Measurements from ENCODE around the gene DUSP28. TPM values are rescaled to one million over a fixed set of nuclear protein-coding genes. Genes with fewer than 3 reads are reported as not detected.

Gene DUSP28
- total and polyA plus RNA-seq, 10 of the 15 experiments (the other 5 are each of a cell fraction or from before 2014, with no cell fraction given): 2.5 to 12.5 (median 6.4) TPM

- Histone ChIP-seq H3K79me2 (ENCODE audit: control insufficient read depth, insufficient read depth, low read length) (no peaks in the 10 kb centered on the region), H3K4me1 (ENCODE audit: control insufficient read depth, insufficient read depth, low read length) (no peaks in the 10 kb centered on the region), H3K36me3 (ENCODE audit: control insufficient read depth in 2 of 2, insufficient read depth in 2 of 2, low read length in 1 of 2) (peaks cover 0 to 3% of the 10 kb centered on the region in 2 experiments; a peak in 1 of 4 replicates), H3K27ac (ENCODE audit: control insufficient read depth, insufficient read depth) (no peak overlapping the region), H3K9me3 (replicated peaks; ENCODE audit: control insufficient read depth, insufficient read depth, low read length) (peaks cover 19% of the 10 kb centered on the region; the same call in 2 of the 3 replicates), H3K27me3 (replicated peaks in 1 of 2; ENCODE audit: control insufficient read depth in 2 of 2, insufficient read depth in 2 of 2, low read length in 1 of 2) (no peaks in the 10 kb centered on the region), H2AFZ (ENCODE audit: control insufficient read depth, low read depth, low read length) (no peak overlapping the region), H3K4me3 (no peak overlapping the region), H4K20me1 (ENCODE audit: control insufficient read depth, insufficient read depth) (no peaks in the 10 kb centered on the region), H3K4me2 (ENCODE audit: control insufficient read depth, insufficient read depth) (no peak overlapping the region), H3K9ac (ENCODE audit: control insufficient read depth, insufficient read depth, low read length) (no peak overlapping the region)
- ChIA-PET RAD21 (ENCODE audit: unreplicated experiment) (no interaction called here), POLR2A (no interaction called here), SMC1A (ENCODE audit: uncharacterized antibody, unreplicated experiment) (no interaction called here), CTCF (no interaction called here)
- 97% methylated on average over 12 of the region's 12 CpGs for WGBS (ENCODE audit: insufficient coverage, insufficient replicate concordance, low lambda C conversion rate, missing lambda C conversion rate)
- FAIRE-seq (no peak), ATAC-seq (no peak), DNase-seq (ENCODE audit: low read depth, low spot score) (no peak)
- no peak for TF ChIP-seq IKZF1 (conservative IDR thresholded peaks at IDR 0.05)
- TF ChIP-seq ZNF24 (IDR thresholded peaks at IDR 0.05): no peak
- no peak for TF ChIP-seq TAF1 (IDR thresholded peaks at IDR 0.05; ENCODE audit: borderline replicate concordance, low read depth, low read length)
- in situ Hi-C loops (cut with MboI) (loop anchor here (25.0 kb wide), 1 partner anchor 315 kb away; no protein-coding TSS in a partner anchor), intact Hi-C loops (cut with micrococcal nuclease; ENCODE audit: unreplicated experiment) (no loop called here)
- no TSS peak for BruUV-seq (replicated peaks)
Measured at GRCh38 chr2:240522406-240522805, 37.8 kb upstream of the DUSP28 start.

- in situ Hi-C loops (cut with MboI) (loop anchor here (25.0 kb wide), 1 partner anchor 314 kb away; no protein-coding TSS in a partner anchor), intact Hi-C loops (cut with micrococcal nuclease; ENCODE audit: unreplicated experiment) (no loop called here)
- H3K27ac ChIP-seq (ENCODE audit: control insufficient read depth, insufficient read depth): no peak overlapping the region
- BruUV-seq (replicated peaks): no TSS peak
- peaks cover 19% of the 10 kb centered on the region; the same call in 2 of the 3 replicates for H3K9me3 ChIP-seq (replicated peaks; ENCODE audit: control insufficient read depth, insufficient read depth, low read length)
- ChIA-PET SMC1A (ENCODE audit: uncharacterized antibody, unreplicated experiment) (interaction anchor here (1.1 kb wide), 2 partner anchors 9 to 33 kb away, joined by 3 read pairs; no protein-coding TSS in a partner anchor), POLR2A (no interaction called here), RAD21 (ENCODE audit: unreplicated experiment) (no interaction called here), CTCF (interaction anchor here (0.8 to 0.9 kb wide), 2 partner anchors 8 to 9 kb away, joined by 4 to 6 read pairs; no protein-coding TSS in a partner anchor)
- no peaks in the 10 kb centered on the region for H3K79me2 ChIP-seq (ENCODE audit: control insufficient read depth, insufficient read depth, low read length)
- FAIRE-seq (no peak), ATAC-seq (no peak), DNase-seq (ENCODE audit: low read depth, low spot score) (no peak)
- no peak overlapping the region for H3K9ac ChIP-seq (ENCODE audit: control insufficient read depth, insufficient read depth, low read length)
- H3K4me1 ChIP-seq (ENCODE audit: control insufficient read depth, insufficient read depth, low read length): no peaks in the 10 kb centered on the region
- WGBS (ENCODE audit: insufficient coverage, insufficient replicate concordance, low lambda C conversion rate, missing lambda C conversion rate): 98% methylated on average over 32 of the region's 32 CpGs
- peaks cover 0 to 3% of the 10 kb centered on the region in 2 experiments; a peak in 1 of 4 replicates for H3K36me3 ChIP-seq (ENCODE audit: control insufficient read depth in 2 of 2, insufficient read depth in 2 of 2, low read length in 1 of 2)
- TF ChIP-seq NR2C1 (IDR thresholded peaks at IDR 0.05) (no peak), MEF2A (IDR thresholded peaks at IDR 0.05; ENCODE audit: insufficient read depth, low read depth, low read length) (no peak), SMARCA5 (IDR thresholded peaks at IDR 0.05) (no peak), CREM (IDR thresholded peaks at IDR 0.05; ENCODE audit: low read depth) (no peak)
- no peak overlapping the region for H3K4me3 ChIP-seq
- no peak overlapping the region for H2AFZ ChIP-seq (ENCODE audit: control insufficient read depth, low read depth, low read length)
- H4K20me1 ChIP-seq (ENCODE audit: control insufficient read depth, insufficient read depth): no peaks in the 10 kb centered on the region
- no peaks in the 10 kb centered on the region for H3K27me3 ChIP-seq (replicated peaks in 1 of 2; ENCODE audit: control insufficient read depth in 2 of 2, insufficient read depth in 2 of 2, low read length in 1 of 2)
- H3K4me2 ChIP-seq (ENCODE audit: control insufficient read depth, insufficient read depth): no peak overlapping the region
Measured at GRCh38 chr2:240523451-240524281, 36.5 kb upstream of the DUSP28 start.
